ENCODE measurements around the gene GCFC2. TPM values are rescaled to one million over a fixed set of nuclear protein-coding genes. Genes with fewer than 3 reads are reported as not detected.

GCFC2 gene
- total and polyA plus RNA-seq, 4 donors = 9.5 to 44.9 (median 20.4) TPM

GRCh38 chr2:75646583-75647425 lies 63.9 kb downstream of the GCFC2 start, which contains the start of gene MRPL19:
TSS of gene MRPL19 (plus strand) at chr2:75646783. CDS start at chr2:75646808, 25 bp downstream.
- H3K27ac ChIP-seq (ENCODE audit: low read depth in 1 of 2, low read length in 1 of 2) = peak within 1 kb of the TSS; percentile 85 to 88
- no peak for TF ChIP-seq CTCF (IDR thresholded peaks at IDR 0.05; ENCODE audit: control extremely low read depth, extremely low read depth)
- H3K4me1 ChIP-seq (ENCODE audit: control insufficient read depth in 5 of 5, insufficient read depth in 5 of 5, low read length in 5 of 5) = peaks cover 0 to 10% (median 3%) of the 10 kb centered on the region in 5 donors
- H3K36me3 ChIP-seq (ENCODE audit: control insufficient read depth in 4 of 4, insufficient read depth in 4 of 4, low read length in 4 of 4) = peaks cover 0 to 13% (median 8%) of the 10 kb centered on the region in 4 donors
- H3K4me3 ChIP-seq = peak within 1 kb of the TSS; percentile 99
- DNase-seq (peak; percentile 91 to 97 (median 96)), ATAC-seq (ENCODE audit: insufficient read depth, low FRiP score) (peak; percentile 100)
- no peaks in the 10 kb centered on the region for H3K9me3 ChIP-seq (ENCODE audit: control insufficient read depth in 4 of 4, insufficient read depth in 3 of 4, low read length in 3 of 4)
- 1% methylated on average over 60 of the region's 60 CpGs for WGBS, 2 donors
- H3K9ac ChIP-seq (ENCODE audit: insufficient read depth in 1 of 2, low read length in 2 of 2) = peak within 1 kb of the TSS; percentile 85 to 88
- no peaks in the 10 kb centered on the region for H3K27me3 ChIP-seq (ENCODE audit: control insufficient read depth in 3 of 3, insufficient read depth in 3 of 3, low read length in 2 of 3)

DNA sequence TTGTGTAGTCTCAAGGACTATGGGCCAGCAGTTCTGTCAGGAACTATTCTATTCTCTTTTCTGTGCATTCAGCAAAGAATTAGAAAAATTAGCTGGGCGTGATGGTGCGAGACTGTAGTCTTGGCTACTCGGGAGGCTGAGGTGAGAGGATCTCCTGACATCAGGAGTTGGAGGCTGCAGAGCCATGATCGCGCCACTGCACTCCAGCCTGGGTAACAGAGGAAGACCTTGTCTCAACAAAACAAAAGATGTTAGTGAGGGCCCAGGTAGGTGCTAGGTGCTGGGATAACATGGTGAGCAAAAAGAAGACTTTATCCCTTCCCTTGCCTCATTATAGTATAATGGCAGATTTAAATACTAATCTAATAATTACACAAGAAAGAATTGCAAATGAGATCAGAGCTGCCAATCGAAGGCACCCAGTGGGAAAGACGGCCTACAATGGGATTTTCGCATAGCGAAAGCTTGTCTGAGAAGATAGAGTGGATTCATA lies 64.6 kb downstream of the GCFC2 start:
- H3K36me3 ChIP-seq (ENCODE audit: control insufficient read depth in 4 of 4, insufficient read depth in 4 of 4, low read length in 4 of 4) = peaks cover 0 to 11% (median 5%) of the 10 kb centered on the region in 4 donors
- no peak for DNase-seq
- no peaks in the 10 kb centered on the region for H3K27me3 ChIP-seq (ENCODE audit: control insufficient read depth in 3 of 3, insufficient read depth in 3 of 3, low read length in 2 of 3)
- peak overlapping the region in 1 of 2 donors; percentile 88 for H3K27ac ChIP-seq (ENCODE audit: low read depth in 1 of 2, low read length in 1 of 2)
- 85 to 90% methylated on average over 9 of the region's 9 CpGs for WGBS, 2 donors
- peaks cover 0 to 13% (median 3%) of the 10 kb centered on the region in 5 donors for H3K4me1 ChIP-seq (ENCODE audit: control insufficient read depth in 5 of 5, insufficient read depth in 5 of 5, low read length in 5 of 5)
- peak overlapping the region; percentile 18 for H3K4me3 ChIP-seq
- no peak for ATAC-seq (ENCODE audit: insufficient read depth, low FRiP score)
- no peaks in the 10 kb centered on the region for H3K9me3 ChIP-seq (ENCODE audit: control insufficient read depth in 4 of 4, insufficient read depth in 3 of 4, low read length in 3 of 4)
- TF ChIP-seq CTCF (IDR thresholded peaks at IDR 0.05; ENCODE audit: control extremely low read depth, extremely low read depth) = no peak
- H3K9ac ChIP-seq (ENCODE audit: insufficient read depth in 1 of 2, low read length in 2 of 2) = peak overlapping the region; percentile 79 to 88

GRCh38 chr2:75645643-75646042 lies 65.1 kb downstream of the GCFC2 start:
- H3K9me3 ChIP-seq (ENCODE audit: control insufficient read depth in 4 of 4, insufficient read depth in 3 of 4, low read length in 3 of 4) = no peaks in the 10 kb centered on the region
- peaks cover 0 to 18% (median 3%) of the 10 kb centered on the region in 5 donors for H3K4me1 ChIP-seq (ENCODE audit: control insufficient read depth in 5 of 5, insufficient read depth in 5 of 5, low read length in 5 of 5)
- TF ChIP-seq CTCF (IDR thresholded peaks at IDR 0.05; ENCODE audit: control extremely low read depth, extremely low read depth) = no peak
- no peak overlapping the region for H3K4me3 ChIP-seq
- H3K36me3 ChIP-seq (ENCODE audit: control insufficient read depth in 4 of 4, insufficient read depth in 4 of 4, low read length in 4 of 4) = peaks cover 0 to 6% (median 3%) of the 10 kb centered on the region in 4 donors
- H3K27me3 ChIP-seq (ENCODE audit: control insufficient read depth in 3 of 3, insufficient read depth in 3 of 3, low read length in 2 of 3) = no peaks in the 10 kb centered on the region
- H3K27ac ChIP-seq (ENCODE audit: low read depth in 1 of 2, low read length in 1 of 2) = no peak overlapping the region
- DNase-seq (no peak), ATAC-seq (ENCODE audit: insufficient read depth, low FRiP score) (no peak)
- WGBS, 2 donors = 97% methylated on average over 10 of the region's 10 CpGs
- no peak overlapping the region for H3K9ac ChIP-seq (ENCODE audit: insufficient read depth in 1 of 2, low read length in 2 of 2)
